GM18868 (cell line): ENCODE measurements around the gene NQO2.

Source experiments
- ATAC-seq: cut with Tn5 transposase; IDR thresholded peaks from one replicate; pipeline ENCODE4 v1.9.1; 2021; ENCODE audit warnings: mild to moderate bottlenecking, moderate library complexity; ENCODE audit not compliant: unreplicated experiment

Gene NQO2

GRCh38 chr6:2999618-3000557 lies at the start of gene NQO2:
Gene NQO2, plus strand, starts transcription at chr6:2999894. Its CDS starts 6,659 bp downstream, at chr6:3006553.
- peak; percentile 68 for ATAC-seq

- ATAC-seq = no peak
Observed at GRCh38 chr6:2950713-2951112, 49.0 kb upstream of the NQO2 start.

GRCh38 chr6:2951728-2952127 lies 48.0 kb upstream of the NQO2 start:
- ATAC-seq = no peak

- ATAC-seq = peak; percentile 81
Observed at GRCh38 chr6:2952557-2953095, 47.1 kb upstream of the NQO2 start.

GRCh38 chr6:2953098-2953497 lies 46.6 kb upstream of the NQO2 start:
- ATAC-seq = no peak

GRCh38 chr6:2956930-2957685 lies 42.6 kb upstream of the NQO2 start:
- ATAC-seq = no peak

- ATAC-seq = no peak
Observed at GRCh38 chr6:2957696-2958330, 41.9 kb upstream of the NQO2 start.

GRCh38 chr6:2958331-2958711 lies 41.4 kb upstream of the NQO2 start:
- no peak for ATAC-seq

GRCh38 chr6:2958776-2959175 lies 40.9 kb upstream of the NQO2 start:
- ATAC-seq = no peak

- ATAC-seq = no peak
Observed at GRCh38 chr6:2959909-2960719, 39.6 kb upstream of the NQO2 start.

GRCh38 chr6:2960935-2961334 lies 38.8 kb upstream of the NQO2 start:
- ATAC-seq = no peak

- no peak for ATAC-seq
Observed at GRCh38 chr6:2961506-2961905, 38.2 kb upstream of the NQO2 start.

- ATAC-seq = no peak
Observed at GRCh38 chr6:2962004-2962403, 37.7 kb upstream of the NQO2 start.

- no peak for ATAC-seq
Observed at GRCh38 chr6:2962636-2963035, 37.1 kb upstream of the NQO2 start.

GRCh38 chr6:2963756-2964155 lies 35.9 kb upstream of the NQO2 start:
- ATAC-seq = no peak

GRCh38 chr6:2964793-2965505 lies 34.7 kb upstream of the NQO2 start:
- ATAC-seq = no peak

GRCh38 chr6:2966347-2966746 lies 33.3 kb upstream of the NQO2 start:
- no peak for ATAC-seq

- no peak for ATAC-seq
Observed at GRCh38 chr6:2967936-2968335, 31.8 kb upstream of the NQO2 start.

- no peak for ATAC-seq
Observed at GRCh38 chr6:2968600-2969135, 31.0 kb upstream of the NQO2 start.

GRCh38 chr6:2969549-2969948 lies 30.1 kb upstream of the NQO2 start:
- ATAC-seq = no peak
